Measurements from ENCODE around the gene CDS2.
A peak's percentile ranks its signal among the peaks of the same experiment; 100 is the strongest.

The CDS2 gene

DNA sequence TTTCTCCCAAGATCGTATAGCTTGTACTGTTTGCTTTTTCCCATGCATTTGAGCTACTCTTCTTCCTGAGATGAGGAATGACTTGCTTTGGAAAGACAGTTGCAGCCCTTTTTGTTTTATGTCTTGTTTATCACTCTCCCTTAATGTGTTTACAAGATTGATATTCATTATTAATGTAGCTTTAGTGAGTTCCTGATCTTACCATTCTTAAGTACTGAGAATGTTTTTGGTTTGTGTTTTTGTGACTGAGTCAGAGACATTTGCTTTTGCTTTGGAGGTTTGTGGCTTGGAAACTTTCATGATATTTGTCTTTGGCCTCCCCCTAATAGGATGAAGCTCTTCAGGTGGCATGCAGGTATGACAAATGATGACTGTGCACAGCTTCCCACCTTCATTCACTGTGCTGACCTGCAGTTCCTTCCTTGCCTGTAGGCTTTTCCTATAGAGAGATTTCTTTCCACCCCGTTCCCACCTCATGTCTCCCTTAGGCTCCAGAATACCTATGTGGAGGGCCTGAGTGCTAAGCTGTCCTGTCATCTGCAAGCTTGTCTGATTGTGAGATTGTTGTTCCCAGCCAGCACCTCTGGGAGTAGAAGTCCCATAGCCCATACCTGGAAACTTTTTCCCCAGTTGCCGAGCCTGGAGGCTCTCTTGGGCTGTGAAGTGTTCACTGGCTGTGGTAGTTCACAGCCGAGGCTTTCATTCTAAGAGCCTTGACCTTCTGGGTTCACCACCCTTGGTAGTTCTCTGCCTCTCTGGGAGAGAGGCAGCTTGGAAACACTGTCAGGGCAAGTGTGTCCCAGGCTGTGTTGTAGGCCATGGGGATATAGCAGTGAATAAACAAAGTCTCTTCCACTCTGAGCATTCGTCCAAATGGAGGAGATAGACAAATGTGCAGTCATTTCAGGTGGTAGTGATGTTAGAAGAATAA is 27.1 kb downstream of the CDS2 start:
- DNase-seq: no peak

GRCh38 chr20:5154543-5154925 is 27.7 kb downstream of the CDS2 start:
- no peak for DNase-seq

DNA sequence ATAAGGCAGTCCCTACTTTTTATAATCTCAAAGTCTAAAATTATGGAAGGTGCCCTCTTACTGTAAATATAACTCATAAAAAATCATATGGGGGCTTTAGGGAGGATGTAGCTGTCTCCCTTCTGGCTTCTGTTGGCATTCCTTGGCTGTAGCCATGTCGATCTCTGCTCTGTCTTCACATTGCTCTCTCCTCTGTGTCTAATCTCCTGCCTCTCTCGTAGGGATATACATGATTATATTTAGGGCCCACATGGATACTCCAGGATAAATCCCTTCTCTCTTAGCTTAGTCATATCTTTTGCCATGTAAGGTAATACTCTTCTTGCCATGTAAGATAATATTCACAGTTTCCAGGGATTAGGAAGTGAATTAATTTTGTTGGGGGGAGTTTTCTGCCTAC is 28.6 kb downstream of the CDS2 start:
- DNase-seq: no peak

- no peak for DNase-seq
Measured at GRCh38 chr20:5156675-5157448, 30.1 kb downstream of the CDS2 start.

- no peak for DNase-seq
Measured at GRCh38 chr20:5159928-5160327, 33.1 kb downstream of the CDS2 start.

- no peak for DNase-seq
Measured at GRCh38 chr20:5160882-5161281, 34.1 kb downstream of the CDS2 start.

GRCh38 chr20:5161536-5162164 is 34.8 kb downstream of the CDS2 start:
- DNase-seq: no peak

- DNase-seq: no peak
Measured at GRCh38 chr20:5164645-5165625, 38.1 kb downstream of the CDS2 start.

DNA sequence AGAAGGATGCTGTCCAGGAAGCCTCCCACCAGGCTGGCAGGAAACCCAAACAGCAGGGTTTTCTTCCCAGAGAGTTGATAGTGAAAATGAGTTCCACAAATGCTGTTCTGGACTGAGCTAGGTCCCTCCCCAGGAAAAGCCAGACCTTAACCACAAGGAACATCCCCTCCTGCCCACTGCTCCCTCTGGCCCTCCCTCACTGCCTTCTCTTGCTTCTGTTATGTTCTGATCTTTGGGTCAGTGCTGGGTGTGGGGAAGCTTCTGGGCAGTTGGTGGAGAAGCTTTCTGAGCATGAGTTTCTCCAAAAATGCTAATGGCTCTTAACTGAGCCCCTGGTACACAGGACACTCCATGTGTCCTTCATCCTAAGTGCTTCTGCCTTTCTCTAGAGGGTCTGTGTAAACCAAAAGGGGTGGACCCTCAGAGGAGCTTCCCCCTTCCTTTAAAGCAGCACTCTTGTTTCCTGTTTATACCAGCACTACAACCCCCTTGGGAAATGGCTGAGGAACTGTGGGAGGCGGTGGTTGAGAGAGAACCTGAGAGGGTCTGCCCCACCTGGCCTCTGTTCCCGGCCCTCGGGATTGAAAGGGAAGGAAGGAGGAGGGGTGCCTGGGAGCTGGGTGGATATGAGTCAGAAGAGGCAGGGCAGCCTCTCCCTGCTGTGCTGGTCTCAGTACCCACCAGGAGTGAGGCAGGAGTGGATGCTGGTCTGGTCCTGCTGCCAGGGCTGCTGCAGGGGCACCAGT is 42.0 kb downstream of the CDS2 start:
- peak; percentile 23 for DNase-seq

- peak; percentile 18 for DNase-seq
Measured at GRCh38 chr20:5170341-5170740, 43.5 kb downstream of the CDS2 start.

- DNase-seq: peak; percentile 69
Measured at GRCh38 chr20:5171064-5171789, 44.4 kb downstream of the CDS2 start.

- no peak for DNase-seq
Measured at GRCh38 chr20:5171790-5172164, 45.0 kb downstream of the CDS2 start.

DNA sequence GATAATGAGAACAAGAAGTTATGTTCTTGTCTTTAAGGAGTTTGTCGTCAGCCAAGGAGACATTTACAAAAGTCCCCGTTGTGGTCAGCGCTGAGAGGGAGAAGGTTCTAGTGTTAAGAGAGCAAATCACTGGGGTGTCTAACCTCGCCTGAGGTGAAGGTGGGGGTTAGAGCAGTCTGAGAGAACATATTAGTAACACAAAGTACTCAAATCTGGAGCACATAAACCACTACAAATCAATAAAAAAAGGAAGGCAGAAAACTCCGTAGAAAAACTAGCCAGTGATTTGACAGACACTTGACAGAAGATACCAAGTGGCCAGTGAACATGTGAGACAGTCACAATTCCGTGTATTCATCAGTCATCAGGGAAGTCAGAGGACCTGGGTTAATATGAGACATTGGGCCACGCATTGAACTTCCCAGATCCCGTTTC is 45.4 kb downstream of the CDS2 start:
- DNase-seq: no peak

DNA sequence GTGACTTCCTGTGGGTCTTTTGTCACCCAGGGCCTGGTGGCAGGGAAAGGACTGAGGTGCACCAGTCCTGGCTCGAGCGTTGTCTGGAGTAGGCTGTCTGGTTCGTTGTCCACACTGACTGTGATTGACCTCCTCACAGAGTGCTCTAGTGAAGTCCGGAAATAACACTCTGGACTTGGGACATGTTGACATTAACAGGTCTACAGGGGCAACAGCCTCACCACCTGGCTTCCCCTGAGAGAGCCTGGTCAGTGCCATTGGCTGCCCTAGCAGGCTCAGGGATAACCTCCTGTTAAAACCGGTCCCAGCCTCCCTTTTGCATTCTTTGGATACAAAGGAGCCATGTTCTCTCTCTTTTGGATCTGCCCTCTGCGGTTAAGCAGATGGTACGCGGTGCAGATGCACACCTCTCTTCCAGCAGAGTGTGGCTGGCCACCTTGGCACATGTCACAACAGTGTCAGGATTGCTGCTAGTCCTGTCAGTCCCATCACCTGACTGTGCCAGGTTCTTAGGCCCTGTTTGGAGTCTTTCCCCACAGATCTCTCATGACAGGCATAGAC is 46.2 kb downstream of the CDS2 start:
- no peak for DNase-seq

GRCh38 chr20:5173751-5174150 is 46.9 kb downstream of the CDS2 start:
- no peak for DNase-seq

- DNase-seq: no peak
Measured at GRCh38 chr20:5177071-5177470, 50.3 kb downstream of the CDS2 start.

GRCh38 chr20:5178046-5178445 is 51.2 kb downstream of the CDS2 start:
- DNase-seq: no peak

GRCh38 chr20:5180421-5180820 is 53.6 kb downstream of the CDS2 start:
- no peak for DNase-seq

- DNase-seq: no peak
Measured at GRCh38 chr20:5180933-5181332, 54.1 kb downstream of the CDS2 start.

- no peak for DNase-seq
Measured at GRCh38 chr20:5181492-5181891, 54.7 kb downstream of the CDS2 start.

DNA sequence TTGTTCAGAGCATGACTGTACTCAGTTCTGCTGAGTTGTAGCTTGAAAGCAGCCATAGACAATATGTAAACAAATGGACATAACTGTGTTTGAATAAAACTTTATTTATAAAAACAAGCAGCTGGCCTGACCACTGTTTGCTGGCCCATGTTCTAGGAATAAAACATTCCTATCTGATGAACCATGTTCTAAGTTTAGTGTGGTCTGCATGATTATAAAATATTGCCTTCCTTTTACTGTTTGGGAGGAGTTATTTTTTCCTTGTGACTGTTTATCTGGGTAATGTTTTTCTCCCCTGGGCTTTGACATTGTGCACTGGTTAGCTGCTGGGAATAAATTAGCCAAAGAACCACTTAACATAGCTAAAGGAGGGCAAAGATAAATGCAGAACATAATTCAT is 55.1 kb downstream of the CDS2 start:
- no peak for DNase-seq

Data from COR-L47 (cell line).